Measurements from ENCODE around the gene CD58.

The CD58 gene

GRCh38 chr1:116496898-116497297 lies 73.9 kb downstream of the CD58 start:
- no peak for TF ChIP-seq CTCF (IDR thresholded peaks at IDR 0.05; ENCODE audit: insufficient read depth, low read length, missing control alignments)
- H3K4me3 ChIP-seq (ENCODE audit: low read depth, low read length), result no peak overlapping the region
- ChIA-PET CTCF (interaction anchor here (2.3 to 29.0 kb wide), 3 partner anchors 11 to 350 kb away, joined by 7 to 1029 read pairs (median 241); no protein-coding TSS in a partner anchor), POLR2A (no interaction called here)
- no peak for DNase-seq (ENCODE audit: low read depth, low spot score)

GRCh38 chr1:116496380-116496779 lies 74.4 kb downstream of the CD58 start:
- H3K4me3 ChIP-seq (ENCODE audit: low read depth, low read length), result no peak overlapping the region
- no peak for DNase-seq (ENCODE audit: low read depth, low spot score)
- no peak for TF ChIP-seq CTCF (IDR thresholded peaks at IDR 0.05; ENCODE audit: insufficient read depth, low read length, missing control alignments)
- CTCF ChIA-PET, result interaction anchor here (16.0 to 29.0 kb wide), 2 partner anchors 10 to 350 kb away, joined by 241 to 1029 read pairs; no protein-coding TSS in a partner anchor
- POLR2A ChIA-PET, result no interaction called here

GRCh38 chr1:116495535-116495934 lies 75.3 kb downstream of the CD58 start:
- ChIA-PET POLR2A (no interaction called here), CTCF (interaction anchor here (16.0 to 29.0 kb wide), 2 partner anchors 9 to 349 kb away, joined by 241 to 1029 read pairs; no protein-coding TSS in a partner anchor)
- no peak overlapping the region for H3K4me3 ChIP-seq (ENCODE audit: low read depth, low read length)
- TF ChIP-seq CTCF (IDR thresholded peaks at IDR 0.05; ENCODE audit: insufficient read depth, low read length, missing control alignments), result no peak
- no peak for DNase-seq (ENCODE audit: low read depth, low spot score)

- ChIA-PET POLR2A (no interaction called here), CTCF (interaction anchor here (16.0 to 29.0 kb wide), 2 partner anchors 9 to 348 kb away, joined by 241 to 1029 read pairs; no protein-coding TSS in a partner anchor)
These were observed 76.1 kb downstream of the CD58 start for GRCh38 chr1:116494745-116495144.

GRCh38 chr1:116494353-116494692 lies 76.5 kb downstream of the CD58 start:
- TF ChIP-seq CTCF (IDR thresholded peaks at IDR 0.05; ENCODE audit: insufficient read depth, low read length, missing control alignments), result no peak
- DNase-seq (ENCODE audit: low read depth, low spot score), result no peak
- ChIA-PET POLR2A (no interaction called here), CTCF (interaction anchor here (16.0 to 29.0 kb wide), 2 partner anchors 8 to 348 kb away, joined by 241 to 1029 read pairs; no protein-coding TSS in a partner anchor)
- H3K4me3 ChIP-seq (ENCODE audit: low read depth, low read length), result no peak overlapping the region

More at GRCh38 chr1:116494745-116495144, 76.1 kb downstream of the CD58 start:
- TF ChIP-seq CTCF (IDR thresholded peaks at IDR 0.05; ENCODE audit: insufficient read depth, low read length, missing control alignments), result no peak
- DNase-seq (ENCODE audit: low read depth, low spot score), result no peak
- no peak overlapping the region for H3K4me3 ChIP-seq (ENCODE audit: low read depth, low read length)

- CTCF ChIA-PET, result interaction anchor here (16.0 to 29.0 kb wide), 2 partner anchors 8 to 347 kb away, joined by 241 to 1029 read pairs; no protein-coding TSS in a partner anchor
- no peak for TF ChIP-seq CTCF (IDR thresholded peaks at IDR 0.05; ENCODE audit: insufficient read depth, low read length, missing control alignments)
- POLR2A ChIA-PET, result no interaction called here
- no peak for DNase-seq (ENCODE audit: low read depth, low spot score)
- H3K4me3 ChIP-seq (ENCODE audit: low read depth, low read length), result no peak overlapping the region
These were observed 77.1 kb downstream of the CD58 start for GRCh38 chr1:116493484-116494352.

All from AG04449 (cell line).